Fibroblast of skin of left quadriceps (primary cell): ENCODE data around the gene CDKAL1.

Source experiments
- DNase-seq, 2 experiments: peaks; one replicate each; pipeline ENCODE4 v3.0.0-alpha.2; 2013; ENCODE audit warnings: low read depth in 2 of 2

CDKAL1 gene

GRCh38 chr6:20876036-20876435 is 341.8 kb downstream of the CDKAL1 start:
- DNase-seq: peak; percentile 74 to 75

- no peak for DNase-seq
These were observed 342.3 kb downstream of the CDKAL1 start for GRCh38 chr6:20876561-20876960.

- peak; percentile 65 for DNase-seq
These were observed 343.0 kb downstream of the CDKAL1 start for GRCh38 chr6:20877008-20877937.

- DNase-seq: no peak
These were observed 344.9 kb downstream of the CDKAL1 start for GRCh38 chr6:20879121-20879520.

- no peak for DNase-seq
These were observed 345.3 kb downstream of the CDKAL1 start for GRCh38 chr6:20879526-20879925.

DNA sequence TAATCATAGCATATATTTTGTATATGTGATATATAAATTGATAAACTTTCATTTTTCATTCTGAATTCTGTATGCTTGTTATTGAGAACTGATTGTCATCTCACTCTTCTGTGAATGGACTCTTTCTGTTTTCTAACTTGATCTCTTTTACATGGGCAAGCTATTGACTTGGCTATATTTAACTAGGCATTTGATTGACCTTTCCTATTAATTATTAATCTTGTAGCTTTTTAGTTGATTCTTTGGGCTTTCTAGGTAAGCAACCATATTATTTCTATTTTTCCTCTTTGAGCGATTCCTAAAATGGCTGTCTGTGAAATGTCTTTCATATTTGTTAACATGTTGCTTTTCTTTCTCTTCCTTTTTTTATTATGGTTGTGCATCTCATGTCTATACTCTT is 347.1 kb downstream of the CDKAL1 start:
- no peak for DNase-seq

DNA sequence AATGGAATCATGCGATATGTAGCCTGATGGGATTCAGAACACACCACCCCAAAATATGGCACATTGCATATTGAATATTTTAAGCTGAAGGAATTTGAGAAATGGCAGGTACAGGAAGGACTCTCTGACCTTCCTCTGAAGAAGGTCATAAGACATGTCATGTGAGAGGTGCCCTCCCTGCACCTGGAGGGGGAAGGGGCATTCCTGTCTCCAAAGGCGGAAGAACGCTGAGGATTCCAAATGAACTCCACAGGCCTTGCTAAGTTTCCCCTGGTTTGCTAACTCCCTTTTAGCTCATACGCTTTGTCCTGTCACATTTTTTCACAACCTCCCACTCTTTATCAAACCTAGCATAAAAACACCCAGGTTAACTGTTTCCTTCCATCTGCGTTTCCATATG is 347.8 kb downstream of the CDKAL1 start:
- no peak for DNase-seq

GRCh38 chr6:20885076-20885475 is 350.8 kb downstream of the CDKAL1 start:
- no peak for DNase-seq

DNA sequence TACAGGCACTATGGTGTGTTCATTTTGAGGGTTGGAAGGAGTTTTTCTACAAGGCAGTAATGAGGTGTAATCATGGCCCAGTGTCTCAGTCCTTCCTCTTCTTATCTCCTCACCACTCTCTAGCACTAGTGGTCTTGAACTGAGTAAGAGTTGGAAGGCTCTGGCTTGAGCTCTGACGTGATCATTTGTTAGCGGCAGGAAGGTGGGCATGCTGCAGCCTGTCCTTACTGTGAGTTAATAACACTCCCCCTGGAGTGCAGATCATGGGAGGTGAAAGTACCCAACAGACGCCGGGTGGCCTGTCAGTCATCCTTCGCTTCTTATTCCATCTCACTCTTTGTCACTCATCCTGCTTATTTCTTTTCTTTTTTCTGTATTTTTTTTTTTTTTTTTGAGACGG is 356.9 kb downstream of the CDKAL1 start:
- no peak for DNase-seq

GRCh38 chr6:20892365-20892764 is 358.1 kb downstream of the CDKAL1 start:
- DNase-seq: no peak

DNA sequence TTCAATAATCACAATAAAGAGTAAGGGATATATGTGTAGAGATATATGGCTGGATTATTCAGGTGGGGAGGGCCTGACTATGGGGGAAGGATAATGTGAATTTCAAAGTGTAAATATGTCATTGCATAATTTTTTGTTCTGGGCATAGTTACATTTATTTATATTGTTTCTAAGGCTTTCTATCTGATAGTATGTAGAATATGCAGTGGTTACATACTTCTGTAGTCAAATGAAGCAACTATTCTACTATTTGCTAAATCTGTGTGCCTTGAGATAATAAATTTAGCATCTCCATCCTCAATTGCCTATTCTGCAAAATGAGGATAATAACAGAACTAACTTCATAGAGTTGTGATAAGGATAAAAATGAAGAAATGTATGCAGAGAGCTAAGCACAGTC is 359.2 kb downstream of the CDKAL1 start:
- DNase-seq: no peak

DNA sequence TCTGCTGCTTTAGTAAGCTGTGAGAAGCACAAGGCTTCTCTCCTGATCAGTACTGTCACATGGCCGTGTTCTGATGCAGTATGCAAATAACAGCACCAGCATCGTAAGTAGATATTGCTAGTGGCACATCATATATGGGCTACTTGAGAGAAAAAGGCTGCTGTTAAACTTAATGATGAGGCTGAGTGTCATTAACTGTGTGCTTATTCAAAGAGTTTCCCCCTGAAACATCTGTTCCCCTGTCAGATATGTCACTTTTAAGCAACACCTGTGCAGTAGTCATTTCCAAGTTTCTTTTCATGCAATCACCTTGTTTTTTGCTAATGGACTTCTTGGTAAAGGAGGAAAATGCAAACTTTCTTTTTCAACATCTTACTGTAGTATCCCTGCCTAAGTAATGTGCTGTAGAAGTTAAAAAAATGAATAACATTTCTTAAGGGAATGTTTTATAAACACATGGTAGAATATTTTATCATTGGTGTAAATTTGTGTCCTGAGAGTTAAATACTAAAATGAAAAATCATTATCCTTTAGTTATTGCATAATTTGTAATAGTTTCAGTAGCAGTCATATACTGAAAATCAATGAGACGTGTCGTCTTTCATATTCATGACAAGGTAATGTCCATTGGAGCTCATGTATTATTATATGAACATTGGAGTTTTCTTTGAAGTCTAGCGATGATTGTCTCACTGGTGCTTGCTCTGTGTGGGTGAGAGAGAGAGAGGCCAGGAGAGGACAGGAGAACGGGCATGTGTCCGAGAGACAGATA is 366.3 kb downstream of the CDKAL1 start:
- no peak for DNase-seq

DNA sequence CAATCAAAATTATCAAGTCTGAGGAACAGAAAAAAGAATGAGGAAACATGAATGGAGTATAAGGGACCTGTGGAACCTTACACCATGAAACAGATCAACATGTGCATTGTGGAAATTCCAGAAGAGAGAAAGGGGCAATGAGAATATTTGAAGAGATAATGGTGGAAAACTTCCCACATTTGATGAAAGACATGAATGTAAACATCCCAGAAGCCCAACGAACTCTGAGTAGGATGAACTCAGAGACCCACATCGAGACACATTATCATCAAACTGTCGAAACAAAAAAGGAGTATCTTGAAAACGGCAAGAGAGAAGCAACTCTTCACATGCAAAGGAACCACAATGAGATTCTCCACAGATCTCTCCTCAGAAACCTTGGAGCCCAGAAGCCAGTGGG is 371.1 kb downstream of the CDKAL1 start:
- no peak for DNase-seq

DNA sequence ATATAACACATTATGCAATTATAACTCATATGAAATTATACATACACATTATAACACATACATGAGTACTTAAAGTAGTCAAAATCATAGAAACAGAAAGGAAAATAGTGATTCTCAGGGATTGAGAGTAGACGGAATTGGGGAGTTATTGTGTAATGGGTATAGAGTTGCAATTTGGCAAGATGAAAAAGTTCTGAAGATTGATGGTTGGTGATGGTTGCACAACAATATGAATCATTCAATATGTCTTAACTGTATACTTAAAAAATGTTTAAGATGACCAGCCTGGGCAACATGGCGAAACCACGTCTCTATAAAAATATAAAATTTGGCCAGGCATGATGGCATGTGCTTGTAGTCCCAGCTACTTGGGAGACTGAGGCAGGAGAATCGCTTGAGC is 372.7 kb downstream of the CDKAL1 start:
- DNase-seq: peak; percentile 53 to 63

- DNase-seq: no peak
These were observed 373.3 kb downstream of the CDKAL1 start for GRCh38 chr6:20907486-20908071.

DNA sequence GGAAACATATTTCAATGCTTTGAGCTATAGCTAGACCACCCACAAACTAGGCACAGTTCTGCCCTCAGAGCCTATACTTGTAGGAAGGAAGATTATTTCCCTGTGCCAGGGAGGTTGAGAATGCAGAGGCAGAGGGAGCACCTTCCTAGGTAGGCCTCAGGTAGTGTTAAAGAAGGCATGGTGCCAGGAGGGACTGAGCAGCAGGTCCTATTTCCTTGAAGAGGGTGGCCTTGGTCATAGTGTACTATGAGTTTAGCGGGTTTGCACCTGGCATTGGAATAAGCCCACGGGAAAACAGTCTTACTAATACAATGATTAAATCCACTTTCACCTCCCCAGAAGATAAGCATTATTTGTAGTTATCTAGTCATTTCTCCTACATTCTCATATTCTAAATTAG is 375.4 kb downstream of the CDKAL1 start:
- no peak for DNase-seq

DNA sequence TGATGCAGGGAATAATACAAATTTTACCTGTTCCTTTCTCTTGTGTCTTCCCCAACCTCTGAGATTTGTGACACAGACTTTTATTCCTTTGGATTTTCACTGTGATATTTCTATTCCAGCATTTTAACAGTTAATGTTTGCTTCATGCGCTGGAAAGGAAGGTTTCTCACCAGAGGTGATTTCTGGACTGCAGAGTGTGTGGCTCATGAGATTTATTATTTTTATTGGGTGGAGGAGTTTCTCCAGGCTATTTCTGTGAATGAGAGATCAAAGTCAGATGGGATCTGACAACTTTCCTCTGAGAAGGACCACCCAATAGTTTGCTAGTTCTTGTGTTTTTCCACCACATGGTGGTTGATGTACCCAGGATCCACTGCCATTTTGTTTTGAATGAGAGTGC is 377.5 kb downstream of the CDKAL1 start:
- DNase-seq: no peak

- DNase-seq: no peak
These were observed 380.9 kb downstream of the CDKAL1 start for GRCh38 chr6:20915156-20915555.

GRCh38 chr6:20915626-20916025 is 381.4 kb downstream of the CDKAL1 start:
- DNase-seq: no peak

DNA sequence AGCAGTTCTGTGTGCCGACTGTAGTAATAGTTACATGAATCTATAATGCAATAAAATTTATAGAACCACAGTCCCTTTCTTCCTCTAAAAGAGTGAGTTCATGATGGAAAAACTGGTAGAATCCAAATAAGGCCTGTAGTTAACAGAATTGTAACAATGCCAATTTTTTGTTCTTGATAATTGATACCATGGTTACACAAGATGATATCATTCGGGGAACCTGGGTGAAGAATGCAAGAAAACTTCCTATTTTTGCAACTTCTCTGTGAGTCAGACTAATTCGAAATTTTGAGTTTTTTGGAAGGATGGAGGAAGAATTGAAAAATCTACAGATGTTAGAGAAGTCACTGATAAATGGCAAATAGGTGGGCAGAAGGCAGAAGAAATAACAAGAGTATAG is 381.8 kb downstream of the CDKAL1 start:
- peak in 1 of 2 experiments; percentile 20 for DNase-seq

DNA sequence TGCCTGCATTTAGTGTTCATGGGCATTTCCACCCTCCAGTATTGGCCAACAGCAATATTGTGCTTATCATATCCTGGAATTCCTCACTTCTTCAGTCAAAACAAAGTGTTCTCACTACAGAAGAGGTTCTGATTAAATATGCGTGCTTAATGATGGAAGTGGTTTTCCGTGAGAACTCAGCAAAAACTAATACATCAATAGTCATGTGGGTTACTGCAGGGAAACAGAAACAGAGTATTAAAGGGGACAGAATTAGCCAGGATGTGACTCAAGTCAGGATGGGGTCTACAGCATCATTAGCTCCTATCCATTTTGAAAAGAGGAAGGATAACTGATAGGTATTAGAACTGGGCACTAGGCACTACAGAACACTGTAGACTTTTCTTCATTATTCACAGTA is 384.6 kb downstream of the CDKAL1 start:
- no peak for DNase-seq

DNA sequence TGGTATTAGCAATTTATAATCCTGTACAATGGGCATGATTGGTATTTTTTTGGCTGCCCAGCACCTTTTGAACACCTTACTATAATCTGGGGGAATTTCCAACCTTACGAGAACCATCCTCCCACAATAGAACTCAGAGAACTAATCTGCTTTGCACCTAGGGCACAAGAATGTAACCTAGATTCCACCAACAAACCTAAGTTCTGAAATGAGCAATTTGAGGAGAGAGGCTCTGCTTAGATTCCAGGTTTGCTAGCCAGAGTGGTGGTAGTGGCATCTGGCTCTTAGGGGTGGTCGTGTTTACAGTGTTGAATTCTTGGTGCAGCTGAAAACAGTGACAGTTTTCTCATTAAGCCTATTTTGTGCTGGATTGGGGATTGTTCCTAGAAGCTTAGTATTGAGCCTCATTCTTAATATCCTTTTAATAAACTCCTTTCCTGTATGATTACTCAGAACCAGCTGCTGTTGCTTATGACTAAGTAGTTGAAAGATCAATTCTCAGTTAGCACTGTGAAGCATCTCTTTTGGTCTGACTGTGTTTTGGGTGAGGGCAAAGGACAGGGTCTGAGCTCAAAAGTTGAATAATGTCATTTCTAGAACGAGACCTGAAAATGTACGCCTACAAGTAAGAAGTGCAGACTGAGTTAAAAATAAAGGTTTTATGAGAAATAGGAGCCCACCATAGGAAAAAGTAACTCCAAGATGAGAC is 385.6 kb downstream of the CDKAL1 start:
- DNase-seq: no peak
